H1 (cell line): ENCODE data around the gene ENTREP1. TPM values are rescaled to one million over a fixed set of nuclear protein-coding genes. Genes with fewer than 3 reads are reported as not detected.

Experiments used
- CTCF ChIA-PET: fragments of 300-600 bp; sonication (Branson Sonifier 250); formaldehyde crosslinking; loops from one replicate; lab custom pipeline; 2021; ENCODE audit not compliant: partially characterized antibody; lab: Charles Lee
- POLR2A ChIA-PET: fragments of 300-600 bp; sonication (Branson Sonifier 250); formaldehyde crosslinking; loops from one replicate; lab custom pipeline; 2021; ENCODE audit warnings: inconsistent platforms; ENCODE audit not compliant: partially characterized antibody; lab: Charles Lee
- DNase-seq, 2 experiments: peaks; one replicate each; pipeline versions ENCODE4 v3.0.0 to v3.0.0-alpha.2; 2010 to 2022; ENCODE audit warnings: low spot score in 2 of 2, low read depth in 1 of 2, mixed read lengths in 1 of 2
- FAIRE-seq: peaks from 2 replicates; lab custom pipeline; 2011; peaks lifted over from hg19 to GRCh38; lab: Jason Lieb, UNC
- H2AFZ ChIP-seq: 2 replicates; pipeline ENCODE4 v1.8.1; 2012; ENCODE audit warnings: low read length, inconsistent platforms
- H2AK5ac ChIP-seq: 2 replicates; pipeline ENCODE4 v1.6.1; 2013; ENCODE audit warnings: low read depth, low read length
- H2BK120ac ChIP-seq: replicated peaks from 2 replicates; pipeline ENCODE3; 2013; ENCODE audit warnings: low read depth, low read length, inconsistent platforms
- H2BK12ac ChIP-seq: 2 replicates; pipeline ENCODE4 v1.6.1; 2013; ENCODE audit warnings: low read depth, low read length
- H2BK15ac ChIP-seq: 2 replicates; pipeline ENCODE4 v1.6.1; 2013; ENCODE audit warnings: low read length
- H2BK20ac ChIP-seq: 2 replicates; pipeline ENCODE4 v1.6.1; 2013; ENCODE audit warnings: low read length
- H2BK5ac ChIP-seq: 2 replicates; pipeline ENCODE4 v1.6.1; 2013; ENCODE audit warnings: low read depth, low read length
- H3K14ac ChIP-seq: 2 replicates; pipeline ENCODE4 v1.6.1; 2013; ENCODE audit warnings: inconsistent platforms; ENCODE audit not compliant: insufficient read length
- H3K18ac ChIP-seq: 2 replicates; pipeline ENCODE4 v1.6.1; 2013; ENCODE audit warnings: low read length; ENCODE audit errors: extremely low read depth
- H3K23ac ChIP-seq: 2 replicates; pipeline ENCODE4 v1.6.1; 2013; ENCODE audit warnings: inconsistent platforms; ENCODE audit not compliant: insufficient read length
- H3K23me2 ChIP-seq: 2 replicates; pipeline ENCODE4 v1.6.1; 2013; ENCODE audit warnings: low read depth, low read length
- H3K27ac ChIP-seq: 2 replicates; pipeline ENCODE4 v1.6.1; 2011; ENCODE audit warnings: low read depth, low read length, inconsistent platforms
- H3K27me3 ChIP-seq, 4 experiments: replicated peaks in 1 of 4; 1 replicate in 1 of 4; 2 replicates in 3 of 4; pipeline versions ENCODE4 v1.6.1 to v1.8.1; 2011 to 2013; ENCODE audit warnings: low read length in 3 of 4, mild to moderate bottlenecking in 3 of 4, inconsistent platforms in 2 of 4, mixed read lengths in 2 of 4, moderate library complexity in 1 of 4; ENCODE audit not compliant: control insufficient read depth in 3 of 4, insufficient read depth in 3 of 4; ENCODE audit errors: extremely low read depth in 1 of 4
- H3K36me3 ChIP-seq, 4 experiments: 2 replicates each; pipeline versions ENCODE4 v1.6.1 to v1.8.1; 2011 to 2013; ENCODE audit warnings: mild to moderate bottlenecking in 4 of 4, low read length in 3 of 4, moderate library complexity in 2 of 4, control low read depth in 1 of 4, inconsistent platforms in 1 of 4; ENCODE audit not compliant: insufficient read depth in 4 of 4, control insufficient read depth in 2 of 4
- H3K4ac ChIP-seq: replicated peaks from 2 replicates; pipeline ENCODE3; 2013; ENCODE audit warnings: low read length, low read depth, mixed read lengths, inconsistent platforms; ENCODE audit not compliant: insufficient read length
- H3K4me1 ChIP-seq, 4 experiments: replicated peaks in 1 of 4; 1 replicate in 1 of 4; 2 replicates in 3 of 4; pipeline versions ENCODE4 v1.6.1 to v1.8.1; 2011 to 2013; ENCODE audit warnings: low read length in 3 of 4, inconsistent platforms in 2 of 4, mixed read lengths in 1 of 4; ENCODE audit not compliant: insufficient read depth in 4 of 4, control insufficient read depth in 3 of 4
- H3K4me2 ChIP-seq, 2 experiments: 2 replicates each; pipeline versions ENCODE4 v1.6.1 to v1.8.1; 2011 to 2013; ENCODE audit warnings: low read depth in 2 of 2, low read length in 2 of 2, control low read depth in 1 of 2, inconsistent platforms in 1 of 2, mild to moderate bottlenecking in 1 of 2; ENCODE audit not compliant: insufficient read depth in 1 of 2
- H3K4me3 ChIP-seq, 4 experiments: fragments of 200-600, 300-600 bp in 1 of 4; sonication (generic), shearing (Covaris generic), sonication (Bioruptor Twin) in 1 of 4; 2 replicates each; pipeline versions ENCODE4 v1.5.1 to v1.8.1; 2011 to 2016; ENCODE audit warnings: low read length in 4 of 4, low read depth in 3 of 4, control low read depth in 2 of 4, inconsistent platforms in 2 of 4, mild to moderate bottlenecking in 2 of 4, mixed read lengths in 1 of 4, moderate library complexity in 1 of 4; ENCODE audit not compliant: insufficient read depth in 2 of 4; ENCODE audit errors: extremely low read depth in 1 of 4
- H3K56ac ChIP-seq: replicated peaks from 2 replicates; pipeline ENCODE3; 2013; ENCODE audit warnings: low read depth, mild to moderate bottlenecking, mixed read lengths, low read length, inconsistent platforms; ENCODE audit not compliant: insufficient read length
- H3K79me1 ChIP-seq: 2 replicates; pipeline ENCODE4 v1.6.1; 2013; ENCODE audit warnings: low read depth, low read length, control low read depth
- H3K79me2 ChIP-seq, 2 experiments: 2 replicates each; pipeline versions ENCODE4 v1.6.1 to v1.8.1; 2012 to 2013; ENCODE audit warnings: low read length in 2 of 2, mild to moderate bottlenecking in 2 of 2, inconsistent platforms in 1 of 2; ENCODE audit not compliant: insufficient read depth in 2 of 2, control insufficient read depth in 1 of 2
- H3K9ac ChIP-seq, 4 experiments: replicated peaks in 1 of 4; 1 replicate in 1 of 4; 2 replicates in 3 of 4; pipeline versions ENCODE4 v1.6.1 to v1.8.1; 2011 to 2013; ENCODE audit warnings: low read depth in 3 of 4, low read length in 3 of 4, control low read depth in 2 of 4, mild to moderate bottlenecking in 2 of 4, moderate library complexity in 2 of 4, inconsistent platforms in 1 of 4; ENCODE audit errors: extremely low read depth in 1 of 4
- H3K9me3 ChIP-seq, 2 experiments: 2 replicates each; pipeline versions ENCODE4 v1.6.1 to v1.8.1; 2012 to 2013; ENCODE audit warnings: mild to moderate bottlenecking in 2 of 2, moderate library complexity in 2 of 2, control low read depth in 1 of 2, inconsistent platforms in 1 of 2, low read depth in 1 of 2, low read length in 1 of 2, mixed read lengths in 1 of 2; ENCODE audit not compliant: insufficient read depth in 2 of 2
- H4K20me1 ChIP-seq, 2 experiments: replicated peaks in 1 of 2; 2 replicates each; pipeline versions ENCODE3 to v1.8.1; 2011 to 2013; ENCODE audit warnings: inconsistent platforms in 2 of 2, low read length in 2 of 2, mild to moderate bottlenecking in 1 of 2; ENCODE audit not compliant: insufficient read depth in 2 of 2, control insufficient read depth in 1 of 2
- H4K5ac ChIP-seq: 2 replicates; pipeline ENCODE4 v1.6.1; 2013; ENCODE audit warnings: low read length, low read depth, mixed read lengths, inconsistent platforms; ENCODE audit not compliant: insufficient read length
- H4K8ac ChIP-seq: 2 replicates; pipeline ENCODE4 v1.8.0; 2013; ENCODE audit warnings: mild to moderate bottlenecking, moderate library complexity, low read length, inconsistent platforms; ENCODE audit not compliant: insufficient read depth; ENCODE audit errors: extremely low read depth
- H4K91ac ChIP-seq: replicated peaks from 2 replicates; pipeline ENCODE3; 2013; ENCODE audit warnings: low read length, mixed read lengths, inconsistent platforms; ENCODE audit not compliant: insufficient read length
- BACH1 ChIP-seq: IDR thresholded peaks from 2 replicates; pipeline ENCODE4 v1.6.1; 2012; ENCODE audit warnings: low read length, improper control_type of control experiment
- CBX8 ChIP-seq: fragments of 300-800, 300-1000 bp; sonication (generic); IDR thresholded peaks from 2 replicates; pipeline ENCODE4 v1.7.1; 2016; ENCODE audit warnings: low read depth, low read length, borderline replicate concordance
- CHD2 ChIP-seq: IDR thresholded peaks from 2 replicates; pipeline ENCODE4 v1.6.1; 2012; ENCODE audit warnings: low read length, improper control_type of control experiment
- EGR1 ChIP-seq: IDR thresholded peaks from 2 replicates; pipeline ENCODE4 v1.6.1; 2011; ENCODE audit warnings: low read depth, low read length, borderline replicate concordance
- EZH2 ChIP-seq: fragments of 200-600 bp; sonication (generic); IDR thresholded peaks from 2 replicates; pipeline ENCODE4 v1.7.1; 2012; ENCODE audit warnings: low read depth, mild to moderate bottlenecking, moderate library complexity, low read length, inconsistent platforms; ENCODE audit not compliant: severe bottlenecking
- NANOG ChIP-seq: IDR thresholded peaks from 2 replicates; pipeline ENCODE4 v1.6.1; 2011; ENCODE audit warnings: low read length, low read depth, mild to moderate bottlenecking, inconsistent platforms; ENCODE audit not compliant: insufficient read depth, poor library complexity, severe bottlenecking
- PHF8 ChIP-seq: fragments of 200-600 bp; sonication (generic); conservative IDR thresholded peaks from 2 replicates; pipeline ENCODE4 v1.7.1; 2012; ENCODE audit warnings: low read depth, mild to moderate bottlenecking, inconsistent platforms, low read length, moderate library complexity
- RAD21 ChIP-seq, 2 experiments: IDR thresholded peaks in 1 of 2; conservative IDR thresholded peaks in 1 of 2; 2 replicates each; pipeline ENCODE4 v1.6.1; 2011; ENCODE audit warnings: low read depth in 2 of 2, low read length in 2 of 2, improper control_type of control experiment in 1 of 2, inconsistent platforms in 1 of 2, mild to moderate bottlenecking in 1 of 2, moderate library complexity in 1 of 2
- RBBP5 ChIP-seq: IDR thresholded peaks from 2 replicates; pipeline ENCODE4 v1.7.1; 2012; ENCODE audit warnings: low read depth, mild to moderate bottlenecking, inconsistent platforms, low read length, moderate library complexity, borderline replicate concordance
- RFX5 ChIP-seq: IDR thresholded peaks from 2 replicates; pipeline ENCODE4 v1.6.1; 2011; ENCODE audit warnings: low read depth, low read length, improper control_type of control experiment, borderline replicate concordance
- TBP ChIP-seq: IDR thresholded peaks from 2 replicates; pipeline ENCODE4 v1.6.1; 2011; ENCODE audit warnings: low read depth, low read length, improper control_type of control experiment
- ZNF274 ChIP-seq: IDR thresholded peaks from 2 replicates; pipeline ENCODE4 v1.7.0; 2012; ENCODE audit warnings: low read length, borderline replicate concordance; ENCODE audit errors: extremely low read depth
- WGBS, 2 experiments: shearing (Covaris generic) in 1 of 2; methylation state at CpG; one replicate each; pipeline versions ENCODE4 v1.1.6 to v1.1.7; 2013 to 2015; ENCODE audit warnings: low lambda C conversion rate in 2 of 2, mixed read lengths in 2 of 2, inconsistent platforms in 1 of 2, low coverage in 1 of 2, missing lambda C conversion rate in 1 of 2; ENCODE audit not compliant: insufficient replicate concordance in 2 of 2, insufficient coverage in 1 of 2, insufficient read length in 1 of 2; ENCODE audit errors: extremely low coverage in 1 of 2, missing lambda C conversion rate in 1 of 2; 5-methylcytosine and 5-hydroxymethylcytosine counted together
- polyA plus RNA-seq, 7 experiments: library from polyadenylated mRNA; depleted of rRNA in 3 of 7; stranded (reverse) in 5 of 7; unstranded in 2 of 7; fragments of >200 nt in 5 of 7; fragments of 200-250 nt in 2 of 7; gene quantifications; 1 replicate in 5 of 7; 2 replicates in 1 of 7; 4 replicates in 1 of 7; pipeline versions ENCODE4 v1.2.1 to v1.2.3, GENCODE V29; 2011 to 2013; ENCODE audit warnings: missing spikeins in 2 of 7, mixed read lengths in 2 of 7
- total RNA-seq: library from RNA; stranded (reverse); fragmentation: NEBNext Ultra II Directional; extraction: Animal tissue kit (Norgen Biotek cat#: 25700); gene quantifications from 2 replicates; pipeline ENCODE4 v1.2.1, GENCODE V29; 2021
- TF ChIP-seq, protein P1 (sequence below): IDR thresholded peaks from 2 replicates; pipeline ENCODE4 v1.6.1; 2012; ENCODE audit warnings: inconsistent platforms

The ENTREP1 gene
- total and polyA plus RNA-seq, 2 of the 8 experiments (the other 6 are each of a cell fraction or from before 2014, with no cell fraction given): 15.3 to 25.0 TPM

DNA sequence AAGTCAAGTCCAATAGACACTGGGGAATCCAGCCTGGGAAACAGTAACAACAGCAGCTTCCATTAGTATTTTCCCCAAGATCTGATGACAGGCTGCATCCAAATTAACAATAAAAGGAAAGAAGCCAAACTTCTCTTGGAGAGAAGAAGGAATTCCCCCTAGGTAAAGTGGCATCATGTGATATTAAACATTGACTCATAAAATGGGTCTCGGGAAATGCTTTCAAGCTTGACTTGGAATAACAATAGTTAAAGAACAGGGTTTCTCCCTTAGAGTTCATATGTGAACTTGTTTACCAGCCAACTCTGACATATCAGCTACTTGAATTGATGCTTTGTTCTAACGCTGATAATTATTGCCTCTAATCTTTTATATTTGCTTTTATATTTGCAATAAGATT lies 45.4 kb downstream of the ENTREP1 start:
- Histone ChIP-seq H2BK20ac (no peak overlapping the region), H2AK5ac (no peak overlapping the region), H2AFZ (no peak overlapping the region), H3K4ac (no peak overlapping the region), H3K27me3 (no peaks in the 10 kb centered on the region), H2BK5ac (no peak overlapping the region), H3K36me3 (no peaks in the 10 kb centered on the region), H3K79me2 (peaks cover 0 to 5% of the 10 kb centered on the region in 2 experiments; a peak in 1 of 4 replicates), H3K4me3 (no peak overlapping the region), H4K5ac (no peak overlapping the region), H3K79me1 (no peaks in the 10 kb centered on the region), H4K8ac (no peak overlapping the region), H3K27ac (no peak overlapping the region), H3K18ac (no peak overlapping the region), H3K9me3 (no peaks in the 10 kb centered on the region), H3K4me1 (no peaks in the 10 kb centered on the region), H2BK120ac (no peak overlapping the region), H3K56ac (no peak overlapping the region), H4K91ac (no peak overlapping the region), H3K14ac (no peak overlapping the region), H4K20me1 (peaks cover 0 to 1% of the 10 kb centered on the region in 2 experiments), H2BK15ac (no peak overlapping the region), H3K4me2 (no peak overlapping the region), H2BK12ac (no peak overlapping the region), H3K23ac (no peak overlapping the region), H3K23me2 (no peaks in the 10 kb centered on the region; the same call in 1 of the 2 replicates), H3K9ac (no peak overlapping the region)
- CTCF ChIA-PET: interaction anchor here (0.7 to 1.7 kb wide), 5 partner anchors 8 to 549 kb away, joined by 3 to 4 read pairs (median 3); no protein-coding TSS in a partner anchor
- no peak for FAIRE-seq
- no peak for DNase-seq
- 93% methylated on average over 2 of the region's 2 CpGs; no CpG with 5 or more reads in 1 of the 2 experiments for WGBS, 2 experiments
- POLR2A ChIA-PET: interaction anchor here (1.8 kb wide), 1 partner anchor 12 kb away, joined by 7 read pairs; no protein-coding TSS in a partner anchor
- TF ChIP-seq, protein P1, sequence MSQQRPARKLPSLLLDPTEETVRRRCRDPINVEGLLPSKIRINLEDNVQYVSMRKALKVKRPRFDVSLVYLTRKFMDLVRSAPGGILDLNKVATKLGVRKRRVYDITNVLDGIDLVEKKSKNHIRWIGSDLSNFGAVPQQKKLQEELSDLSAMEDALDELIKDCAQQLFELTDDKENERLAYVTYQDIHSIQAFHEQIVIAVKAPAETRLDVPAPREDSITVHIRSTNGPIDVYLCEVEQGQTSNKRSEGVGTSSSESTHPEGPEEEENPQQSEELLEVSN: no peak
- TF ChIP-seq RAD21 (IDR thresholded peaks at IDR 0.05 in 1 of 2, conservative IDR thresholded peaks at IDR 0.05 in 1 of 2; ENCODE audit: low read depth in 2 of 2, low read length in 2 of 2): no peak
- no peak for TF ChIP-seq RBBP5
- no peak for TF ChIP-seq CBX8
- no peak for TF ChIP-seq RFX5
- TF ChIP-seq PHF8: no peak
- no peak for TF ChIP-seq TBP
- no peak for TF ChIP-seq ZNF274
- TF ChIP-seq BACH1: no peak
- no peak for TF ChIP-seq NANOG
- TF ChIP-seq EGR1: no peak
- no peak for TF ChIP-seq CHD2
- no peak for TF ChIP-seq EZH2
